Amygdala (tissue), 56 donors: Measurements from ENCODE around the gene SCNN1B.
"Not testable (repeated sequence)": the region's sequence is repeated elsewhere in the genome, so short reads cannot be mapped to it uniquely, and the experiment has no call there.

Source experiments
- DNase-seq, 56 donors: peaks; one replicate each; lab custom pipeline; 2025; lab: John Stamatoyannopoulos, UW

SCNN1B gene

DNA sequence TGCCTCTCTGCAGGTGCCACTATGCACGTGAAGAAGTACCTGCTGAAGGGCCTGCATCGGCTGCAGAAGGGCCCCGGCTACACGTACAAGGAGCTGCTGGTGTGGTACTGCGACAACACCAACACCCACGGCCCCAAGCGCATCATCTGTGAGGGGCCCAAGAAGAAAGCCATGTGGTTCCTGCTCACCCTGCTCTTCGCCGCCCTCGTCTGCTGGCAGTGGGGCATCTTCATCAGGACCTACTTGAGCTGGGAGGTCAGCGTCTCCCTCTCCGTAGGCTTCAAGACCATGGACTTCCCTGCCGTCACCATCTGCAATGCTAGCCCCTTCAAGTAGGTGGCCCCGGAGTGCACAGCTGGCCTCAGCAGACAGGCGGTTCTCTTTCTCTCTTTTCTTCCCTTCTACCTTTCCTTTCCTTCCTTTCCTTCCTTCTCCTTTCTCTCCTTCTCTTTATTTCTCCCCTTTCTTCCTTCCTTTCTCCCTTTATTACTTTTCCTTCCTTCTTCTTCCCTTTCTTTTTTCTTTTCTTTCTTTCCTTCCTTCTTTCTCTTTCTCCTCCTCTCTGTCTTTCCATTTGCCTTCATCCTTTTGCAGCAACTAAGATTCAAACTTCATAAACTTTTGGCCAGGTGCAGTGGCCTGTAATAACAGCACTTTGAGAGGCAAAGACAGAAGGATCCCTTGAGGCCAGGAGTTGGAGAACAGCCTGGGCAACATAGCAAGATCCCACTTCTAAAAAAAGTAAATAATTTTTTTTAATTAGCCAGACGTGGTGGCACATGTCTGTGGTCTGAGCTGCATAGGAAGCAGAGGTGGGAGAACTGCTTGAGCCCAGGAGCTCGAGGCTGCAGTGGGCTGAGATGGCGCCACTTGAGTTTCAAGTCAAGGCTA, 46.7 kb downstream of the SCNN1B start:
- DNase-seq, result no peak

DNA sequence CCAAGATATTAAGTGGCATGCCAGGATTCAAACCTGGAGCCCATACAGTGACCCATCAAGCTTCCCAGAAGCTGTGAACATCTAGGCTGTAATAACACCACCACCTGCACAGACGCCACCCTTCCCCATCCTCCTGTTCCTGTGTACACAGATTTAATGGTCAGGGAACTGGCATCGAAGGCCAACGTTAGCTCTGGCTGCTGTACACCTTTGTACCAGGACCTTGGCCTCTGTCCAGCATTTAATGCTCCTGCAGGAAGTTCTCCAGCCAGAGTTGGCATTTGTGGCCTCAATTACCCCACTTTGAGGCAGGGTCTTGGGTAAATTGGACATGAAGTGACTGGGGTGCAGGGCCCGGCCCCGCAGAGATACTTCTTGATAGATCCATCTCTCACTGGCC, 49.3 kb downstream of the SCNN1B start:
- DNase-seq, result no peak

DNA sequence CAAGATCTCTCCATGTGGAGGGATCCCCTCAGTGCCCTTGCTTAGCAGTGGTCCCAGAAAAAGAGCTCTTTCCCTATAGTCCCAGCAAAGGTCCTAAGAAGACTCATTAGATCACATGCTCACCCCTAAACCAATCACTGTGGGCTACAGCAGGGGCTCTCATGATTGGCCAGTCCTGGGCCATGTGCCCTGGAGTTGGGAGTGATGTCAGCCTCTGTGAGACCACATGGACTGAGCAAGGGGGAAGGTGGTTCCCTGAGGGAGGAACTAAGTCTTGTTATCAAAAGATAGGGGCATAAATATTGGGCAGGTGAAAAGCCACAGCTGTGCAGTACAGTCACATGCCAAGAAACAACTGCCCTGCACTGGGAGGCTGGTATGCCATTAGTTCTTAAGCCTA, 51.3 kb downstream of the SCNN1B start:
- DNase-seq, result no peak

DNA sequence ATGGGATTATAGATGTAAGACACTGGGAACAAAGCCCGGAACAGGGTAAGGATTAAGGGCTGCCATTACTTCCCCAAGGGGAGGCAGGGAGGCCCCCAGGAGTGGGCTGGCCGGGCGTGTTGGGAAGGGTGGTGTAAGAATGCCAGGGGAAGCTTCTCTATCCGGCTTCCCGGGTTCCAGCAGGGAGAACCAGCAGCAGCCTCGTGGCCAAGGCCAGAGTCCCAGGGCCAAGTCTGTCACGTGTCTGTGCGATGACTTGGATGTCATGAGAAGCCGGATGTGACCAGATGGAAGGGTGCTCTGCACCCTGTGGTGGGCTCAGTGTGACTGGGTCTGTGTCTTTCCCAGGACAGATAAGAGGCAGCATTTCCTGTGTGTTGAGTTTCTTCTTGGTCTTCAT, 52.1 kb downstream of the SCNN1B start:
- no peak for DNase-seq

DNA sequence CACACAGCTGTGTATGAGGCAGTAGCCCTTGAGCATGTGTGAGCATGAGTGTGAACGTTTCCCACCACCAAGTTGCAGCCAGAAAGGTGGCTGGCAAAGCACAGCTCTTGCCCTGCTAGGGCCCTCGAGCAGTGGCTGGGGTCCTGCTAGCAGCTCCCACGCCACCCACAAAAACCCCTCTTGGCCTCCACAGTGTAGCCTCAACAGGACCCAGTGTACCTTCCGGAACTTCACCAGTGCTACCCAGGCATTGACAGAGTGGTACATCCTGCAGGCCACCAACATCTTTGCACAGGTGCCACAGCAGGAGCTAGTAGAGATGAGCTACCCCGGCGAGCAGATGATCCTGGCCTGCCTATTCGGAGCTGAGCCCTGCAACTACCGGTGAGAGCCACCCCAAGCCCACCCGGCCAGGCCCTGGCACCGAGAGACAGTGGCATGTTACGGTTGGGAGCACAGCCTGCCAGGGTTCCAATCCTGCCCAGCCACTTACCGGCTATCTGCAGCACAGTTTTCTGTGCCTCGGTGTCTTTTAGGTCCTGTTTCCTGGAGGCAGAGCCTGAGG, 53.1 kb downstream of the SCNN1B start:
- DNase-seq, result no peak

DNA sequence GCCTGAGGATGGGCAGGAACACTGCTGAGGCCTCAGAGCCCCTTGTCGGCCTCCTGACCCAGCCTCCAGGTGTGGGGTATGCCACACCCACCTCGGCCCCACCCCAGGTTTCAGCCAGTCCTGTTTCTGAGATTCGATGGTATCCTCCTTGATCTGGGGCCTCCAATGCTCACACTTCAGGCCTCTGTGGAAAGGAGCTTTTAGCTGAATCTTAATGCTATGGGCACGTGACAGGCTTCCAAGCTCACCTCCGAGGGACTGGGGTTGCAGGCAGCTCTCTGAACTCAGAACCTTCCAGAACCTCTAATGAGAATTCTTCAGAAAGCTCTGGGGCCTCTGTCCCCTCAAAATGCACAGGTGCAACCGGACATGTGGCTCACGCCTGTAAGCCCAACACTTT, 54.8 kb downstream of the SCNN1B start:
- DNase-seq, result no peak

DNA sequence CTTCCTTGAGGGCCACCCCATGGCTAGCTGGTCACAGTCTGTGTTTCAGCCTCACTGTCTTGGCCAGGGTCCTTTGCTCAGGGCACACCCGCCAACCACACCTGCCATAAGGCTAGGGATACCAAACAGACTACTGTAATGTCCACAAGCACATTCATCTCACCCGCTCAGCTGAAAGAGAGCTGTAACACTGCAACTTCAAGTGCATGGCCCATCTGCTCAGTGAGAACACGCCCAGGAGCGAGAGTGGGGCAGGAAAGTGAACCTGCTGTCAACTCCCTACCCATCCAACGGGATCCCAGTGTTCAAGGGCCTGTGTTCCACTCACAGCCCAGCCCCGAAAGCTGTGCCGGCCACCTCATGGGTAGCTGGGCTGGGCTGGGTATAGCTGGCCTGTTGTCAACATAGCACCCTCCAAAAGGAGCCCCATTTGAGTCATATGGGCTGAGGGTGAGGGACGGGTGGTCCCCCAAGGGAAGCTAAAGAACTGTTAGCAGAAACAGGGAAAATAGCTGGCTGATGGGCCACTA, 55.7 kb downstream of the SCNN1B start:
- DNase-seq, result no peak

DNA sequence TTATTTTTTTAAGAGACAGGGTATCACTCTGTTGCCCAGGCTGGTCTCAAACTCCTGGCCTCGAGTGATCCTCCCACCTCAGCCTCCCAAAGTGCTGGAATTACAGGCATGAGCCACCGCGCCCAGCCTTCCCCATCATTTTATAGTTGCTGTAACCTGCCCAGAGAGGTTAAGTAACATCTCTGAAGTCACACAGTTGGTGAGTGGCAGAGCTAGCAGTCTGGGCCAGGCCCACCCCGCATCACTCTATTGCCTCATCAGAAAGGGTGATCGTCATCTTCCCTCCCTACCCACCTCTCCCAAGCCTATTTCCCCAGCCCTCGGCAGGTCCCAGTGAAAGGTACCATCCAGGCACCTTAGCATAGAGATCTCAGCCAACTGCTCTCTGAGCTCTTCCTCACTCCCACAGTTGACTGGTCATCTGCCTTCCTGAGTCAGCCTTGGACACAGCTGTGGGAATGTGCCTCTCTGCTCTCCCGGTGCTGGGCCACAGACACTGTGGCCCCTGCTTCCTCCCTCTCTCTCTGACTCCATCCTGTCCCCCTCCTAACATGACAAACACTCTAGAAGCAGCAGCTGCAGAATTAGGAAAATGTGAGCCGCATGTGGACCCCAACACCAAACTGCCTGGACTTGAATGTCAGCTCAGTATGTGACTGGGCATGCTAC, 57.1 kb downstream of the SCNN1B start:
- DNase-seq, result no peak

DNA sequence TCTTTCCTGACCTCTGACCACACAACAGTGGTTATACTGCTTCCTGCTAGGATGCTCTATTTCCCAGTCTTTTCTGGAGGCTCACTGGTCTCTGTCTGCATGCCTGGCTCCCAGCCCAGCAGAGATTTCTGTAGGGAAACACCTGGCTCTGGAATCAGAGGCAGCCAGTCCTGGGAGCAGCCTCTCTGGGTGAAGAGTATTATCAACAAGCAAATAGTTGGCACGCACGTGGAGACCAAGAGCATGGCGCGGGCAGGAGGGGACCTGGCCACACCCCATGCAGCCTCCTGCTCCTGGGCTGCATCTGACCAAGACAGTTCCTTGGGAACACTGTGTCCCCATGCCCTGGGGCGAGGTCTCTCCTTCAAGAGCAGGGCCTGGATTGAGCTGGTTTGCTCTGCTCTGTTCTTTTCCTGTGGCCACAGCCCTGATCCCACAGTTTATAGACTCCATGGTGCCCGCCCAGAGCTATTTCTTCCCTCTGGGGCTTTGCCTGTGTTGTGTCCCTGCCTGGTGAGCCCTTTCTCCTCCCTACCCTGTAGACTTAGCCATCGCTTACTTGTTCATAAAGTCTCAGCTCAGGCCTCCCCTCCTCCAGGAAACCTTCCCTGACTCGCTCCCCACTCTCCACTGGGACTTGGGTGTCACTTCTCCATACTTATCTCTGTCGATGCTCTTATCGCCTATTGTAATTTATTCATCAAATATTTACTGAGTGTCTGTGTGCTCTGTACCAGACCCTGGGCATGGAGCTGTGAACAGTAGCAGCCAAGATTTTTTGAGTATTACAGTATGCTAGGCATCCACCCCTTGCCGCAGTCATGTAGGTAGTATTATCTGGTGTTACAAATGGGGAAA, 60.6 kb downstream of the SCNN1B start:
- DNase-seq, result no peak

DNA sequence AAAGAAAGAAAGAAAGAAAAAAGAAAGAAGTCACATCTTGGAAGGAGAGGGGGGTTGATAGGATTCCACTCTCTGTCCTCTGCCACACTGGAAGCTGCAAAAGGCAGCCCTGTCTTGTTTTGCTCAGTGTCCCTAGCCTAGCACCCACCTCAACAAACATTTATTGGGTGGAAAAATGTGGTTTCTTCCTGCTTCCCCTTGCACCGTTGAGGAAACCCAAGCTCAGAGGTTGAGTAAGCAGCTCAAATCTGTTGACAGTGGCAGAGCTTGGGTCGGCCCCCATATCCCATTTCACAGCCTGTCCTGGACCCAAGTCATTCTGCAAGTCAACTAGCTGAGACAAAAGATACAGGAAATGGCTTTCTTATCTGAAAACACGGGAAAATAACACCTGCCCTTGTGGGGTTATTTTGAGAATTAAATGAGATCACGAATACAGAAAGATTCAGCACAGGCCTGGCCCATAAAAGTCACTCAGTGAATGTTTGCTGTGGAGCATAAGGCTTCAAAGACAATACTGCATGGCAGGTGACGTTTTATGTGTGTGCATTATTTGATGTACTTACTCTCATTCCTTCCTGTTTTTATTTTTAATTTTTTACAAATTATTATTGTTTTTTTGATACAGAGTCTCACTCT, 63.6 kb downstream of the SCNN1B start:
- DNase-seq, result no peak

DNA sequence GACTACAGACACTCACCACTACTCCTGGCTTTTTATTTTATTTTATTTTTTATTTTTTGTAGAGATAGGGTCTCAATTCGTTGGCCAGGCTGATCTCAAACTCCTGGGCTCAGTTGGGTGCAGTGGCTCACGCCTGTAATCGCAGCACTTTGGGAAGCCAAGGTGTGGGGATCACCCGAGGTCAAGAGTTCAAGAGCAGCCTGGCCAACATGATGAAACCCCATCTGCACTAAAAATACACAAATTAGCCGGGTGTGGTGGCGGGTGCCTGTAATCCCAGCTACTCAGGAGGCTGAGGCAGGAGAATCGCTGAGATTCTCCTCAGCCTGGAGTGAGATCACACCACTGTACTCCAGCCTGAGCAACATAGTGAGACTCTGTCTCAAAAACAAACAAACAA, 64.2 kb downstream of the SCNN1B start:
- not testable (repeated sequence) for DNase-seq

DNA sequence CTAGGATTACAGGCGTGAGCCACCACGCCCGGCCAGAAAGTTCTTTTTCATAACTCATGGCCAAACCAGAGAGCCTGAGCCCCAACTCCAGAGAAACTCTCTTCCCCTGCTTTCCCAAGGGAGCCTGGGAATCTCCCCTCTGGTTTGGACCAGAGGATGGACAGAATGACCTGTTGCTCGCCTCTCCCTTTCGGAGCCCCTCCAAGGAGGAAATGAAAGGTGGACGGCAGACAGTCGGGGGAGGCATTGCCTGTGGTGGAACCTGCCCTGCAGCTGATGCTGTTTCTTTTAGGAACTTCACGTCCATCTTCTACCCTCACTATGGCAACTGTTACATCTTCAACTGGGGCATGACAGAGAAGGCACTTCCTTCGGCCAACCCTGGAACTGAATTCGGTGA, 65.5 kb downstream of the SCNN1B start:
- DNase-seq, result no peak

DNA sequence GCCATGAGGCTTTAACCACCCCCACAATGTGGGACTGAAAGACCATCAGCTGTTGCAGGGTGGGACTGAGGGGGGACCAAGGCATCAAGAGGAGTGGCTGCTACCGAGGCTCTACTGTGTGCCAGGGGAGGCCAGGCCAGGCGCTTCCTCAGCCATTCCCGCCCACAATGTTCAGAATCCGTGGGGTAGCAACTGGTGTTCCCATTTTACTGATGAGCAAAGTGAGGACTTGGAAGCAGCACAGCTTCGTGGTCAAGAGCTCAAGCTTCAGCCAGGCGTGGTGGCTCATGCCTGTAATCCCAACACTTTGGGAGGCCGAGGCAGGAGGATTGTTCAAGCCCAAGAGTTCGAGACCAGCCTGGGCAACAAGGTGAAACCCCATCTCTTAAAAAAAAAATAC, 65.9 kb downstream of the SCNN1B start:
- DNase-seq, result no peak

DNA sequence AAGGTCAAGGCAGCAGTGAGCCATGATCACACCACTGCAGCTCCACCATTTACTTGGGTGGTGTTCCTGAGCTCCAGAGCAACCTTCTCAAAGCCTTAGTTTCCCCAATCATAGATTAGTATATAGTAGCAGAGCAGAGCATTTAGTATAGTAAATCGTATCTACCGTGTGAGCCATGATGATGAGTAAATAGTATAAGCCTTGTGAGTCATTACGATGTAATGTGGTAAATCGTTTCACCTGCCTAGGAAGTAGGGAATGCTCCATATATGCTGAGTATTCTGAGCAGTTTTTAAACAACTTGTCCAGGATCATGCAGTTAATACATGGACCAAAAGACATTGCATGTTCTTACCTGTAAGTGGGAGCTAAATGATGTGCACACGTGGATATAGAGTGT, 66.4 kb downstream of the SCNN1B start:
- no peak for DNase-seq

DNA sequence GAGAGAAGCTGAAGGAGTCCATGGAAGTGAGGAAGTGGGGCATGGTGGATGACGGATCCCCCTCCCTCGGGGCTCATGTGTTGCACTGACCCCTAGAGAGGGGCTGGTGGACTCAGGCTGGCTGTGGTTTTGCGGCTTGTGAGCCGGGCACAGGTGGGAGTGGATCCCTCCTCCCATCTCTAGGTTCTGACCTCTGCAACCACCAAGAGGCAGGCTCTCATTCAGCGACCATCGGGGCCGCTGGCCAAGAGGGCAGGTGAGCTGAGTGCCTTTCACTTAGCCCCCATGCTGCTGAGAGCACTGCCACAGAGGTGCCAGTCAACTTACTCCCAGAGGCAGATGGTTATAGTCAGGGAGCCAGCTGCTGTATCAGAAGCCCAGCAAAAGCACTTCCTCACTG, 67.3 kb downstream of the SCNN1B start:
- no peak for DNase-seq

DNA sequence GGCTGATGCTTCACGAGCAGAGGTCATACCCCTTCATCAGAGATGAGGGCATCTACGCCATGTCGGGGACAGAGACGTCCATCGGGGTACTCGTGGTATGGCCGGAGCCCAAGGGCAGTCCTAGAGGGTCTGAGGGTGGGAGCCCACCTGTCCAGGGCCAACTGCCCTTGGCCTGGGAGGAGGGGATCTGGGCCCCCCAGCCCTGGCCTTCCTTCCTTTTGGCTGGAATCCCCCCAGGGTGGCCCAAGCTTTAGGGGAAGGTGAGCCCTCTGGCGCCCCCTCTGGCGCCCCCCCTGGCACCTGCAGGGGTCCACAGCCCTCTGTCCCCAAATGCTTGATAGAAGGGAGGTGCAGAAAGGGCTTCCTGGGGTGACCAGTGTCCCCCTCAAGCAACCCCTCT, 69.3 kb downstream of the SCNN1B start:
- DNase-seq, result no peak

DNA sequence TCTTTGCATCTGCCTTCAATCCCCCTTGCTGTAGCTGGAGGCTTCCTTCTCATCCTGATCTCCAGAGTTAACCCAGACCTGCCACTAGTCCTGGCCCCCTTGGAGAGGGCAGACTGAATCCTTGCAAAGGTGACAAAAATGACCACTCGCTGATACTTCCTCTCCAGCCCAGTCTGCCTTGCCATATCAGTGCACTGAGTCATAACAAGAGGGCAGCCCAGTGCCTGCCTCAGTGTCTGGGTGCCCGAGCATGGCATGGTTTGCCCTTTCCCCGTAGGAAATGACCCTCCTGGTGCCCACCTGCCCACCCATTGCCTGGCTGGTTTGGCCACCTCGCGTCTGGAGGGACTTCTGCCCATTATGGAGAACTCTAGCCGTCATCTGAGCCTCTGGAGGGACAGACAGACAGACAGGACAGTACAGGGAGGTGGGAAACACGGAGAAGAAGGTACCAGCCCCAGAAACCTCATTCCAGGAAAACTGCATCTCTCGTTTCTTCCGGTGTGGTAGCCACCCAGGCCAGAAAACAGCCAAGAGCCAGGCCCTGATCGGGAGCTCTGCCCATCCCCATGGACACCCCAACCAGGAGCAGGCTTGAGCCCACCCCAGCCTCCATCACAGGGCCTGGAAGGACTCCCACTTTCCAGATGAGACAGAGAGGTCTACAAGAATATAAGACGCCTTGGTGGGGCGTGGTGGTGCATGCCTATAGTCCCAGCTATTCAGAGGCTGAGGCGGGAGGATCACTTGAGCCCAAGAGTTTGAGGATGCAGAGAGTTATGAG, 71.5 kb downstream of the SCNN1B start:
- DNase-seq, result no peak

DNA sequence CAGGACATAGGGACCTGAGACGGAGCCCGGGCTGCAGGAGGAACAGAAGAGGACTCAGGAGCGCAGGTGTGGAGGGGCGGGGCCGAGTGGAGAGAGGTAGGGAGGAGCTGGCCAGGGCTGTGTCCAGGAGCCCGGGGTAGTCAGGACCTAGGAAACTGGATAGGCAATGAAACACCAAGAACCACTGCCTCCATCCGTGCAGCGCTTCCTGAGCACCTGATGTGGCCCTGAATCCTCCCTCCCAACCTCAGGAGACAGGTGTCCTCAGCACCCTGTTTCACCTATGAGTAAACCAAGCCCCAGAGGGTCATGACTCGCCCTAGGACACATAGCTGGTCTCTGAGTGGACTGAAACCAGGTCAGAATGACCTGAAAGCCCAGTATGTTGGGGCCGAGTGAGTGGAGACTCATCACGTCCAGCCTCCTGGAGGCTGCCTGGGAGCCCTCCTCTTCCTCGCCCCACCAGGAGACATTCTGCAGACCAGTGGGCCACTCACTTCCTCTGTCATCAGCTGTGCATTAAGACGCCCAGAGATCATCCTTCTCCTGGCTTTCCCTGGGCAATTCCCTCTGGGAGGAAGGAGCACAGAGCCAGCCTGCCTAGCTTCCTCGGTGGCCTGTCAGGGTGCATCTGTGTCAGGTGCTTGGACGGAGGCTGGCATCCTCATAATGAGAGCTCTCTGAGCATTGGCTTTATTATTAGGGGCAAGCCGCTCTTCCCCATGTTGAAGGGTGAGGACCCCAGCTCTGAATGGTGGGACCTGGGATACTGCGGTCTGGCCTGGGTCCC, 72.8 kb downstream of the SCNN1B start:
- DNase-seq, result no peak

DNA sequence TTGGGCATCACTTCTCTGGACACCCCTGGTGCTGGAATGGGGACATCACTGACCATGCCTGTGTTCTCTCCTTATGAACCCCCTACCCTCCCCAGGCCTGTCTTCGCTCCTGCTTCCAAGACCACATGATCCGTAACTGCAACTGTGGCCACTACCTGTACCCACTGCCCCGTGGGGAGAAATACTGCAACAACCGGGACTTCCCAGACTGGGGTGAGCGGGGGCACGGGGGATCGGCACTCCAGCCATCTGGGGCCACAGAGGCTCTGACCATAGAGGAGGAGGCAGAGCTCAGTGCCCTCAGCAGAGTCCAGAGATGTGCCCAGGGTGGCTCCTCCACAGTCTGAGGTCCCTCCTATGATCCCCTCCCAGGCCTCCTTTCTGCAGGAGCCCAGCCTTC, 73.5 kb downstream of the SCNN1B start:
- DNase-seq, result no peak
